Measurements from ENCODE around the gene DMXL2.
"Not testable (repeated sequence)": the region's sequence is repeated elsewhere in the genome, so short reads cannot be mapped to it uniquely, and the experiment has no call there.

Gene DMXL2

GRCh38 chr15:51621155-51621765 lies 1.3 kb downstream of the DMXL2 start:
- no peak for DNase-seq

DNA sequence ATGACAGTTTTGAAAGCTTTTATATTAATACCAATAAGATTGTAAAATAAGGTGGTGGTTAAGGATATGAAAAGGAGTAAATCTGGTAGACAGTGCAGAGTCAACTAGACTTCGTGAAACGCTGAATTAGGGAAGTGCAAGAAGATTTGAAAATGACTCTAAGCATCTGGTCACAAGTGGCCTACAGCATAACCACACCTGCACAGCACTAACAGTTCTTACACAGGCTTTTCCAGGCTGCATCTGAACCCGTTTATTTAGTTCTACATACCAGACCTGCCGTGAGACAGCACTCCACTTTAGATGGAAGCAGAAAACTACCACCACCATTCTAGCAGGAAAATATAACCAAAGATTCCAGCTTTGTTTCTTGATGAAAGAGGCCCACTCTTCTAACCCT lies 1.9 kb downstream of the DMXL2 start:
- DNase-seq: no peak

DNA sequence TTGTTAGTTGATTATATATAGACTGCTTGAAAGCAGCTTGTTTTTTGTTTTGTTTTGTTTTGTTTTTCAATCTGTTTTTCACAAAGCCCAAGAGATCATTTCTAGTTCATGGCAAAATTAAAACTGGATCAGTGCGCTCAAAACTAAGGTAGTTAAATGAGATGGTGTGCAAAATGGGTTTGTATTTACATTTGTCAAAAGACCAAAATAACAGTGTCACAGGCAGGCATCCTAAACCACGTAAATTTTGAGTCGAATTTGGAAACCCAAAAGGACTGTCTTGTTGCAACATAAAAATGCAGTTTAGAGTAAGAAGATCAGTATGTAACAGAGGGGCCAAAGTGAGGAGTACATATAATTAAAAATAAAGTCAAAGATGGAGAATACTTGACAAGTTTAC lies 2.4 kb downstream of the DMXL2 start:
- no peak for DNase-seq

- no peak for DNase-seq
Observed at GRCh38 chr15:51619331-51620035, 3.1 kb downstream of the DMXL2 start.

DNA sequence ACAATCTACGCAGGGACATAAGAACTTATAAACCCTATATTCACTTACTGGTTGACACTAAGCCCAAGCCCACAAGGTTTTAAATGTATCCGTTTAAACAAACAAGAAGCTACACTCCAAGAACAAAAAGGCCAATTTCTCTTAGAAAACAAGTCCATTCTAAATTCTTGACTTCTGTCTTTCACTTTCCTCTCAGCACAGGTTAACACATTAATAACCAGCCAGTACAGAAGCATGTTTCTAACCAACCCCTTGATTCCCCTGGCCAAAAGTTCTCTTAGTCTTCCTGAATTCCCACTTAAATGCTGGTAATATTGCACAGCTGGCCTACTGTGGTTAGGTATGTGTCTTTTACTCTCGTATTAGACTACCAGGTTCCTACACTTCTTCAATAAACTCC lies 4.7 kb downstream of the DMXL2 start:
- no peak for DNase-seq

GRCh38 chr15:51613951-51614350 lies 8.6 kb downstream of the DMXL2 start:
- DNase-seq: no peak

DNA sequence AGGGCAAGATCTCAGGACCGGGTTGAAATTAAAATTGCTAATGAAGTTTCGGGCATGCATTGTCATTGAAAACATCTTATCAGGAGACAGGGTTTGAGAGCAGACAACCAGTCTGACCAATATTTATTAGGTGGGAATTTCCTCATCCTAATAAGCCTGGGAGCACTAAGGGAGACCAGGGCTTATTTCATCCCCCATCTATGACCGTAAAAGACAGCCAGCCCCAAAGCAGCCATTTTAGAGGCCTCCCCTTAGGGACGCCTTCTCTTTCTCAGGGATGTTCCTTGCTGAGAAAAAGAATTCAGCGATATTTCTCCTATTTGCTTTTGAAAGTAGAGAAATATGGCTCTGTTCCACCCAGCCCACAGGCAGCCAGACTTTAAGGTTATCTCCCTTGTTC lies 9.9 kb downstream of the DMXL2 start:
- DNase-seq: not testable (repeated sequence)

DNA sequence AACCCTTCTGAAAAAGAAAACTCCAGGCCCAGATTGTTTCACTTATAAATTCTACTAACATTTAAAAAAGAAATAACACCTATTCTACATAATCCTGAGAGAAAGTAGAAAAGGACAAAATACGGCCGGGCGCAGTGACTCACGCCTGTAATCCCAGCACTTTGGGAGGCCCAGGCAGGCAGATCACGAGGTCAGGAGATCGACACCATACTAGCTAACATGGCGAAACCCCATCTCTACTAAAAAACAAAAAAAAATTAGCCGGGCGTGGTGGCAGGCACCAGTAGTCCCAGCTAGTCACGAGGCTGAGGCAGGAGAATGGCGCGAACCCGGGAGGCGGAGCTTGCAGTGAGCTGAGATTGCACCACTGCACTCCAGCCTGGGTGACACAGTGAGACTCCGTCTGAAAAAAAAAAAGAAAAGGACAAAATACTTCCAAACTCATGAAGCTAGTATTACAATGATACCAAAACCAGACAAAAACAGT lies 19.1 kb downstream of the DMXL2 start:
- DNase-seq: not testable (repeated sequence)

GRCh38 chr15:51603002-51603401 lies 19.6 kb downstream of the DMXL2 start:
- DNase-seq: no peak

DNA sequence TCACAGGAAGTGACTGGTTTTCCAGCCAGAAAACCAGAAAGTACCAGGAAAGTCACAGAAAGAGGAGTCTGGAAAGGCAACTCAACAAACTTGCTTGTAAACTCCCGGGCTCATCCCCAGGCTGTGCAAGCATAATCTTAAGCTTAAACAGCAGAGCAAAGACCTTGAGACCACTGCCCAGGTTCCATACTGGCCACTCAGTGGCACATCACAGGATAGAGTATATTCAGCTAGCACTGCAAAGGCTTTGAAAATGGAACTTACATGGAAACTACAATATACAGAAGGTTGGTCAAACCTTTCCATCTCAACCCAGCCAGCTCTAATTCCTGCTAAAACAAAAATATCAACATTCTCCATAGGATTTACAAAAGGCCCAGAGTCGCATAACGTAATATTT lies 20.1 kb downstream of the DMXL2 start:
- no peak for DNase-seq

GRCh38 chr15:51601801-51602200 lies 20.8 kb downstream of the DMXL2 start:
- no peak for DNase-seq

DNA sequence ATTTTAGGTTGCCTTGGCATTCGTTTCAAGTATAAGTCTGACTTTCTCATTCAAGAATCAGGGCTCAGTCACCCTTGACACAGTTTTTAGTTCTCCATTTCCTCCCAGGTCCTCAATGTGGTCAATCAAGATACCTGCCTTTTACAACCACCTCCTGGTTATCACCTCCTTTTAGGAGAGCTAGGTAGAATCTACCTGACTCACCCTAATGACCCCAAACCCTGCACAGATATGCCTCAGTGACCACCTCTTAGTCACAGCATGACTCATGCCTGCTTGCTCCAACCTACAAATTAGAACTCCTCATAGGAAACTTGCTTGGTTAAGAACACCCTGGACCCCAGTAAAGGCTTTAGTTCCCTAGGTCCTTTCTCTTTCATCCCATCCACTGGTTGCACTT lies 22.5 kb downstream of the DMXL2 start:
- no peak for DNase-seq

- no peak for DNase-seq
Observed at GRCh38 chr15:51589881-51590568, 32.5 kb downstream of the DMXL2 start.

DNA sequence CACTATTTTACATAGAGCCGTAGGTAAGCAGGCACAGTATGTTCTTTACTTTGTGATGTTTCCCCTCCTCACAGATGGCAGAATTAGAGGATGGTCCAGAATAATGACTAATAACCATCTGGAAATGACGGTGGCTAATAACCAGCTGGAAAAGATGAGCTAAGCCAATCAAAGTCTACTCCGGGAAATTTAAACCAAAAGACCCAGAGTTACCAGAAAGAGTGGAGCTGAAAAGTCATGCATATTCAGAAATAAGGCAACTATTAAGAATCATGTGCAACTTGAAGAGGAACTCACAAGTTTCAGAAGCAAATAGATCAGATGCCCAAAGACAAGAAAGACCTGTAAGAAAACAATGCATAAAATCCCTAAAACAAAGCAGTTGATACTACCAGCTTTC lies 33.6 kb downstream of the DMXL2 start:
- no peak for DNase-seq

GRCh38 chr15:51585986-51586385 lies 36.6 kb downstream of the DMXL2 start:
- DNase-seq: no peak

- no peak for DNase-seq
Observed at GRCh38 chr15:51580982-51581381, 41.6 kb downstream of the DMXL2 start.

DNA sequence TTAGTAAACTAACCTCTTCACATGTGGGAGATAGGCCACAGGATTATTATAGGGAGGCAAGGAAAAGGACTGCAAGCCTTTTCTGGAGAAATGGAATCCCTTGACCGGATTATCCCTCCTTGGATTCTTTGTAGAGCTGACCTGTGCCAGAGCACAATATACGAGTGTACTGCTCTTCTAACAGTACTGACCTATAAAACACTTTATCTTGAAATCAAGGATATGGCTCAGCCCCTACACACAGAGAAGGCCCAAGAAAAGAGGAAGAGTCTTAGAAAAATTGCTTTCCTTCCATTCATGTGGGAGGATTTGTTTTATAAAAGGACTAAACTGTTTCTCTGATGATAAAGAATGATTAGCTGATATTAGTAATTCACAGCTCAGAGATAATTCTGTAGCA lies 42.2 kb downstream of the DMXL2 start:
- no peak for DNase-seq

DNA sequence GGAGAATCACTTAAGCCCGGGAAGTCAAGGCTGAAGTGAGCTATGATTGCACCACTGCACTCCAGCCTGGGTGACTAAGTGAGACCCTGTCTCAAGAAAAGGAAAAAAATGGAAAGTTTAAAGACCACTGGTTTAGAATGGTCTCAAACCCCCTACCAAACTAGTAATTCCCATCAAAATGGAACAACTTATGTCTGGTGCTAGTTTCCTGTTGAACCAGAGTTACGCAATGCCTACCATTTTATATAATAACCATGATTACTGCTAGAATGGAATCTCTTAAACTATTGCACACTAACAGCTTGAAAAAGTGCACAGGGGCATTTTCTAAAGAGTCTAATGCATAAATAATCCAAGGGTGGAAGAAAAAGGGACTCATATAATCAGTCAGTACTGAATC lies 43.6 kb downstream of the DMXL2 start:
- DNase-seq: no peak

- DNase-seq: no peak
Observed at GRCh38 chr15:51577636-51578304, 44.8 kb downstream of the DMXL2 start.

DNA sequence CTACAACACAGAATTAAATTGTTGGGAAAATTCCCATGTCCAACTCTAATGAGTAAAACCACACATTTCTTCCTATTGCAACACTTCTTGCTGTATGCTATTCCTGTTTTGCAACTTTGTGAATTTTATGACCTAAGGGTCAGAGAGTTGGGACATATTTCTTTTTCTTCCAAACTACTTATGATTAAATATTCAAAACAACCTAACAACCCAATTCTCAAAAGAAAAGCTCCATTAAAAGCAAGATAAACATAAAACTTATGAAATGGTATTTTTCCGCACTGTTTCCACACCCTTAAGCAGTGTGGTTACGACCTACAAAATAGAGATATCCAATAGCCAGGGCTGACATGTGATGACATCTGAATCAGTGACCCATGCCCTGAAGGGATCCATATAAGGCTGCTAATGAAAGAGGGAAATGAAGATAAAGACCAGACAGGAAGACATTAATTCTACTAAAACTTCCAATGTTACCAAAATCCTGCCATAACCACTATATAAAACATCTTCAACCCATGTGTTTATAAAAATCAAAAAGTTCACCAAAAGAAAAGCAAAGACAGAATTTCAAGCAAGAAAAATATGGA lies 45.6 kb downstream of the DMXL2 start:
- DNase-seq: no peak

DNA sequence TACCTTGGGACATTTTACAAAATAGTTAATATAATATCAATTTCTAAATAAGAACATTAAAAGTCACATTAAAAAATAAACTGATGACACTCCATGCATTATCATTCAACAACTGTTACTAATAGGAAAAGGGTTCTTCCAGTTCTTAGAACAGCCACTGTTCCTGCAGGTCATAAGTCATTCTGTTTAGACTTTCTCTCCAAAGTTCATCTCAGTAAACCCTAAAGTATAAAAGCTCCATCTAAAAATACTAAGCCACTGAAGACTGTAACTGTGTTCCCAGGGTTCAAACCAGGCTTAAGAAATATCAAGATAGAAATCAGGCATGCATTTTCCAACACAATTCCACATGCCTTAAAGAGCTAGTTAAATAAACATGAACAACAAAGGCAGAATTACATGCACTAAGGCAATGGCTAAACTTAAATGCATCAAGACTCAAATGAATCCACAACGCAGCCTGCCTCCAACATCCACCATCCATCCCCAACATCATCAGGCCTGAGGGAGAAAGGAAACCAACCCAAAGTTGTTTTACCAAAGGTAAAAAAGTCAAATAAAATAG lies 46.2 kb downstream of the DMXL2 start:
- no peak for DNase-seq

DNA sequence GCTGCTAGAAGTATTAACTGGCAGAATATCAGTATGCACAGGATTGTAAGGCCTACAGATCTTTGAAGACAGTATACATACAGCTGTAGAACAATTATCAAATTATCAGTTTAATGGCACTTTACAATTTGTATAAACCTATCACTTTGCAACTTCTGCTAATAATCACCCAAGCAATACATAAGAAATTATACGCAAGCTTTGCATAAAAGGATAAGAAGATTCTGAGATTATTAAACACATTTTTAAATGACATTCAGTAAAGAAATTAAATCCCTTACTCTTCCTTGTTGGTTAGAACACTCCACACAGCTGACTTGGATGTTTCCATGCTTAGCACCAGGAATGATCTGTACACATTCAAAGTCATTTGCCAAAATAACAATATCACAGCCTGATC lies 46.8 kb downstream of the DMXL2 start:
- no peak for DNase-seq

DNA sequence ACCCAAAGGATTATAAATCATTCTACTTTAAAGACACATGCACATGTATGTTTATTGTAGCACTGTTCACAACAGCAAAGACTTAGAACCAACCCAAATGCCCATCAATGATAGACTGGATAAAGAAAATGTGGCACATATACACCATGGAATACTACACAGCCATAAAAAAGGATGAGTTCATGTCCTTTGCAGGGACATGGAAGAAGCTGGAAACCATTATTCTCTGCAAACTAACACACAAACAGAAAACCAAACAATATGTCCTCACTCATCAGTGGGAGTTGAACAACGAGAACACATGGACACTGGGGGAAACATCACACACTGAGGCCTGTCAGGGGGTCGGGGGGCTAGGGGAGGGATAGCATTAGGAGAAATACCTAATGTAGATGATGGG lies 49.2 kb downstream of the DMXL2 start:
- not testable (repeated sequence) for DNase-seq

Measured in activated CD4-positive, CD25-positive, alpha-beta regulatory T cell (primary cell).